ENCODE measurements around the gene GRB10. TPM values are rescaled to one million over a fixed set of nuclear protein-coding genes. Genes with fewer than 3 reads are reported as not detected.

Gene GRB10
- total and polyA plus RNA-seq, 4 donors: 10.7 to 53.1 (median 17.5) TPM

DNA sequence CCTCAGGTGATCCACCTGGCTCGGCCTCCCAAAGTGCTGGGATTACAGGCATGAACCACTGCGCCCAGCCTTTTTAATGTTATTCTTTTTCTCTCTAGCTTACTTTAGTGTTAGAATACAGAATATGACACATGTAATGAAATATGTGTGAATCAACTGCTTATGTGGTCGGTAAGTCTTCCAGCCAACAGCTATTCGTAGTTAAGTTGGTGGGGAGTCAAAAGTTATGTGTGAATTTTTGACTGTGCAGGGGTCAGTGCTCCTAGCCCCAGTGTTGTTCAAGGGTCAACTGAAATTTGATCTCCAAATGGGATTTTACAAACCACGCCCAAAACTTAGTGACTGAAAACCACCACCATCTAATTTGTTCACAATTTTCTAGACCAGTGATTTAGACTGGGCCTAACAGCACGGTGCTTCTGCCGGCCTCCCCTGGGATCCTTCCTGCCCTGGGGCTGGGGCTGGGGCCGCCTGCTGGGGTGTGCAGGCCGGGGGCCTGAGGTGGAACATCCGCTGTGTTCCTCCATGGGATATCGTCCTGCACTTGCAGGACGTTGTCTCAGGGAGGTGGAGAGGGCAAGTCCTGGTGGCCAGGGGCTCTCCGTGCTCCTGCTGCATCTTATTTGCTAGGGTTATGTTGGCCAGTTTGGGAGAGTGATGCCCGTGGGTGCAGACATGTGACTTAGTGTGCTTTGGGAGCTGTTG lies 24.5 kb upstream of the GRB10 start:
- WGBS: 88% methylated on average over 14 of the region's 14 CpGs
- no peaks in the 10 kb centered on the region for H3K4me1 ChIP-seq (ENCODE audit: control insufficient read depth in 4 of 4, insufficient read depth in 4 of 4, low read length in 3 of 4)
- no peak for DNase-seq (ENCODE audit: low spot score)

DNA sequence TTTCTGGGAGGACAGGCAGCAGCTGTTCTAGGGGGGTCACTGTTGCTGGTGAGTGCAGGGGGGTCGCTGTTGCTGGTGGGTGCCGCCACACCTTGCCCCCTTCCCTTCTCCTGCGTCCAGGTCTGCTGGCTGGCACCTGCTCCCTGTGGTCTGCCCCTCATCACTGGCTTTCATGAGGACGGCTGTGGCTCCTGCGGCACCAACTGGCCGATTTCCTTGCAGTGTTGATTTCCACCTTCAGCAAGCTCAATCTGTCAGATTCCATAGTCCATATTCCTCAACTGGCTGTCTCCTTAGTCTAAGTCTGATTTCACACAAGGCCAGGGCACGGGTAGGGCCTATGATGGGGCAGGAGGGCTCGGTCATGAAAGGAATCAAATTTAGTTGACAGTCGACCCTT lies 23.4 kb upstream of the GRB10 start:
- H3K9me3 ChIP-seq (ENCODE audit: control insufficient read depth in 4 of 4, low read length in 3 of 4): no peaks in the 10 kb centered on the region
- no peaks in the 10 kb centered on the region for H3K27me3 ChIP-seq (ENCODE audit: control insufficient read depth in 4 of 4, insufficient read depth in 4 of 4, low read length in 3 of 4)
- no peak for DNase-seq (ENCODE audit: low spot score)
- no peak overlapping the region for H3K4me3 ChIP-seq (ENCODE audit: low read depth in 1 of 3, low read length in 3 of 3)
- no peak overlapping the region for H3K27ac ChIP-seq (ENCODE audit: low read depth in 1 of 2, low read length in 2 of 2)
- no peaks in the 10 kb centered on the region for H3K4me1 ChIP-seq (ENCODE audit: control insufficient read depth in 4 of 4, insufficient read depth in 4 of 4, low read length in 3 of 4)
- H3K36me3 ChIP-seq (ENCODE audit: control insufficient read depth in 4 of 4, insufficient read depth in 3 of 4, low read depth in 1 of 4, low read length in 3 of 4): no peaks in the 10 kb centered on the region
- 74% methylated on average over 9 of the region's 9 CpGs for whole genome bisulfite sequencing
- no peak overlapping the region for H3K9ac ChIP-seq (ENCODE audit: low read depth in 1 of 2, low read length in 2 of 2)
- TF ChIP-seq HNF4A (conservative IDR thresholded peaks at IDR 0.05) (no peak), ATF3 (IDR thresholded peaks at IDR 0.05) (no peak), CTCF (IDR thresholded peaks at IDR 0.05; ENCODE audit: low read depth, low read length, missing input control) (no peak)

More for the DNA sequence above, 24.5 kb upstream of the GRB10 start:
- no peaks in the 10 kb centered on the region for H3K36me3 ChIP-seq (ENCODE audit: control insufficient read depth in 4 of 4, insufficient read depth in 3 of 4, low read depth in 1 of 4, low read length in 3 of 4)
- H3K4me3 ChIP-seq (ENCODE audit: low read depth in 1 of 3, low read length in 3 of 3): no peak overlapping the region
- H3K27ac ChIP-seq (ENCODE audit: low read depth in 1 of 2, low read length in 2 of 2): no peak overlapping the region
- no peaks in the 10 kb centered on the region for H3K9me3 ChIP-seq (ENCODE audit: control insufficient read depth in 4 of 4, low read length in 3 of 4)
- TF ChIP-seq HNF4A (conservative IDR thresholded peaks at IDR 0.05): no peak
- no peak for TF ChIP-seq JUND (IDR thresholded peaks at IDR 0.05)
- no peak for TF ChIP-seq NR2F2 (IDR thresholded peaks at IDR 0.05)
- no peak for TF ChIP-seq EGR1 (IDR thresholded peaks at IDR 0.05; ENCODE audit: low read depth in 2 of 2)
- no peak for TF ChIP-seq YY1 (IDR thresholded peaks at IDR 0.05)
- no peak for TF ChIP-seq TAF1 (conservative IDR thresholded peaks at IDR 0.05)
- no peak for TF ChIP-seq FOXA1 (IDR thresholded peaks at IDR 0.05)
- TF ChIP-seq, protein P1, sequence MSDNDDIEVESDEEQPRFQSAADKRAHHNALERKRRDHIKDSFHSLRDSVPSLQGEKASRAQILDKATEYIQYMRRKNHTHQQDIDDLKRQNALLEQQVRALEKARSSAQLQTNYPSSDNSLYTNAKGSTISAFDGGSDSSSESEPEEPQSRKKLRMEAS (IDR thresholded peaks at IDR 0.05): no peak
- TF ChIP-seq GABPA (IDR thresholded peaks at IDR 0.05 in 1 of 2, conservative IDR thresholded peaks at IDR 0.05 in 1 of 2): no peak
- no peak for TF ChIP-seq CTCF (IDR thresholded peaks at IDR 0.05; ENCODE audit: low read depth, low read length, missing input control)
- TF ChIP-seq ATF3 (IDR thresholded peaks at IDR 0.05): no peak
- H3K9ac ChIP-seq (ENCODE audit: low read depth in 1 of 2, low read length in 2 of 2): no peak overlapping the region
- H3K27me3 ChIP-seq (ENCODE audit: control insufficient read depth in 4 of 4, insufficient read depth in 4 of 4, low read length in 3 of 4): no peaks in the 10 kb centered on the region
